ENCODE measurements around the gene TFDP1. TPM values are rescaled to one million over a fixed set of nuclear protein-coding genes. Genes with fewer than 3 reads are reported as not detected.

The TFDP1 gene
- total RNA-seq, 4 donors from 2014 or later: 21.9 to 49.0 (median 29.2) TPM

DNA sequence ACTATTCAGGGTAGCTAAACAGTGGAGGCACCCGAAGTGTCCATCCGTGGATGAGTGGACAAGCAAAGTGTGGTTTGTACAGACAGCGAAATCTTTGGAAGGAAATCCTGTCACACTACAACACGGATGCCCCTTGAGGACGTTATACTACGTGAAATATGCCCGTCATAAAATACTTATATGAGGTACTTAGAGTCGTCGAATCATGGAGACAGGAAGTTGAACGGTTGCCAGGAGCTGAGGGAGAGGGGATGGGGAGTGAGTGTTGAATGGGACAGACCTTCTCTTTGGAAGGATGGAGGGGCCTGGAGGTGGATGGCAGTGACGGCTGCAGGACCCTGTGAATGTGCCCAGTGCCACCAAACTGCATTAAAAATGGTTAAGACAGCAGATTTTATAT lies 61.8 kb downstream of the TFDP1 start:
- no peak overlapping the region for H3K4me3 ChIP-seq
- WGBS, 2 donors (ENCODE audit: low coverage in 1 of 2): 71 to 80% methylated on average over 8 to 11 of the region's 11 CpGs
- H3K27me3 ChIP-seq: no peaks in the 10 kb centered on the region
- ATAC-seq: no peak
- H3K9me3 ChIP-seq: no peaks in the 10 kb centered on the region
- H3K4me1 ChIP-seq: peaks cover 0 to 33% (median 7%) of the 10 kb centered on the region in 3 donors
- H3K27ac ChIP-seq: no peak overlapping the region
- peaks cover 0 to 6% of the 10 kb centered on the region in 2 donors for H3K36me3 ChIP-seq
- TF ChIP-seq POLR2AphosphoS5 (IDR thresholded peaks at IDR 0.05): no peak
- TF ChIP-seq CTCF (IDR thresholded peaks at IDR 0.05): no peak
- TF ChIP-seq EP300 (IDR thresholded peaks at IDR 0.05): no peak
- TF ChIP-seq POLR2A (IDR thresholded peaks at IDR 0.05): no peak

DNA sequence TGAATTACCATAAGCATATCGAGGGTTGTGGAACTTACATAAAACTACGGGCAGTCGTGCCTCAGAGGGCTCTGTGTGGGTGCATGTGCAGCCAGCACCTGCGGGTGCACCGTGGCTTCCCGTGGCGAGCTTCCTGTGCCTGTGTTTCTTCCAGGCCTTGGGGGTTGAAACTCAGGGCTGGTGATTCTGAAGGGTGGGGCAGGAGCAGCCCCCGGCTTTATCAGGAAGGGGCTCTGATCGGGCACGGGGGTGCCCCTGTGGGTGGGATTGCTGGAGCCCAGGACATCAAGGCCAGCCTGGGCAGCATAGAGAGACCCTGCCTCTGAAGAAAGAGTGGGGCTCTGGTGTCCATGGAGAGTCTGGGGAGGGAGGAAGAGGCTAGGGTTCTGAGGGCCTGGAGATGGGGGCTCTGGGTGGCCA lies 62.4 kb downstream of the TFDP1 start:
- peak; percentile 4 for ATAC-seq

GRCh38 chr13:113647351-113648215 lies 63.0 kb downstream of the TFDP1 start:
- Histone ChIP-seq H3K4me3 (no peak overlapping the region), H3K27ac (peak overlapping the region in 3 of 4 donors; percentile 36 to 73 (median 58))
- peak; percentile 93 for ATAC-seq

More for the DNA sequence above, 62.4 kb downstream of the TFDP1 start:
- peaks cover 0 to under 1% of the 10 kb centered on the region in 2 donors for H3K36me3 ChIP-seq
- peaks cover 0 to 38% (median 7%) of the 10 kb centered on the region in 3 donors for H3K4me1 ChIP-seq
- H3K9me3 ChIP-seq: no peaks in the 10 kb centered on the region
- no peaks in the 10 kb centered on the region for H3K27me3 ChIP-seq
- peak overlapping the region in 3 of 4 donors; percentile 31 to 73 (median 36) for H3K27ac ChIP-seq
- TF ChIP-seq EP300 (IDR thresholded peaks at IDR 0.05): no peak
- H3K4me3 ChIP-seq: no peak overlapping the region
- WGBS, 2 donors (ENCODE audit: low coverage in 1 of 2): 76 to 84% methylated on average over 2 to 3 of the region's 10 CpGs

GRCh38 chr13:113648216-113648610 lies 63.7 kb downstream of the TFDP1 start:
- no peak for ATAC-seq
- Histone ChIP-seq H3K27ac (peak overlapping the region in 3 of 4 donors; percentile 36 to 73 (median 58)), H3K36me3 (no peaks in the 10 kb centered on the region), H3K4me3 (no peak overlapping the region), H3K4me1 (peaks cover 0 to 41% (median 7%) of the 10 kb centered on the region in 3 donors), H3K27me3 (no peaks in the 10 kb centered on the region), H3K9me3 (no peaks in the 10 kb centered on the region)
- TF ChIP-seq POLR2AphosphoS5 (IDR thresholded peaks at IDR 0.05): no peak
- TF ChIP-seq EP300 (IDR thresholded peaks at IDR 0.05): no peak
- no peak for TF ChIP-seq CTCF (IDR thresholded peaks at IDR 0.05)
- TF ChIP-seq POLR2A (IDR thresholded peaks at IDR 0.05): no peak
- 0 to 88% methylated on average over 1 to 3 of the region's 13 CpGs for WGBS, 2 donors (ENCODE audit: low coverage in 1 of 2)

More at GRCh38 chr13:113647351-113648215, 63.0 kb downstream of the TFDP1 start:
- 46 to 50% methylated on average over 7 to 26 of the region's 42 CpGs for WGBS, 2 donors (ENCODE audit: low coverage in 1 of 2)
- TF ChIP-seq EP300 (IDR thresholded peaks at IDR 0.05): no peak
- TF ChIP-seq POLR2A (IDR thresholded peaks at IDR 0.05): no peak
- peak; percentile 93 for TF ChIP-seq POLR2AphosphoS5 (IDR thresholded peaks at IDR 0.05)
- no peak for TF ChIP-seq CTCF (IDR thresholded peaks at IDR 0.05)
- H3K9me3 ChIP-seq: no peaks in the 10 kb centered on the region
- H3K36me3 ChIP-seq: no peaks in the 10 kb centered on the region
- H3K27me3 ChIP-seq: no peaks in the 10 kb centered on the region
- H3K4me1 ChIP-seq: peaks cover 0 to 41% (median 7%) of the 10 kb centered on the region in 3 donors

DNA sequence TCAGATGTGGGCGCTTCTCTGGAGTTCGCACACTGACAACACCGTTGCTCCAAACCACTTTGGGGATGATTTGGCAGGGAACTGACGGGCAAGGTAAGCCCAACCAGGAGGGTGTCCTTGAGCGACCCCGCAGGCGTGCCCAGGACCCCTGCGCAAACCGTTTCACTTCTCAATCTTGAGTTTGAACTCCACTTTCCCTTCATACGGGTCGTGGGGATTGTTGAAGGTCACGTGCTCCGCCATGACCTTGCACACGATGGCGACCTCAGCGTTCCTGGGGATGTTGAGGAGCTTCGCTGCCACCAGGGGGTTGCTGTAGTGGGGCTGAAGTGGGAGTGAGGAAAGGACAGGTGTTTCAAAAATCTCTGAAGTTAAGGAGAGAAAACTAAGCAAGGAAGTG lies 64.7 kb downstream of the TFDP1 start:
- Histone ChIP-seq H3K36me3 (no peaks in the 10 kb centered on the region), H3K27me3 (no peaks in the 10 kb centered on the region), H3K9me3 (no peaks in the 10 kb centered on the region), H3K4me1 (peaks cover 0 to 41% (median 7%) of the 10 kb centered on the region in 3 donors), H3K27ac (no peak overlapping the region), H3K4me3 (no peak overlapping the region)
- ATAC-seq: no peak
- no peak for TF ChIP-seq EP300 (IDR thresholded peaks at IDR 0.05)
- TF ChIP-seq CTCF (IDR thresholded peaks at IDR 0.05): no peak
- no peak for TF ChIP-seq POLR2A (IDR thresholded peaks at IDR 0.05)
- TF ChIP-seq POLR2AphosphoS5 (IDR thresholded peaks at IDR 0.05): no peak
- 93% methylated on average over 5 of the region's 17 CpGs; no CpG with 5 or more reads in 1 of the 2 donors for WGBS, 2 donors (ENCODE audit: low coverage in 1 of 2)

Data from gastroesophageal sphincter (tissue), 4 donors.